ENCODE data around the gene CNTLN.
"Not testable (repeated sequence)": the region's sequence is repeated elsewhere in the genome, so short reads cannot be mapped to it uniquely, and the experiment has no call there.

CNTLN gene

GRCh38 chr9:17134396-17135294 lies at the start of gene CNTLN:
Gene CNTLN, plus strand, starts transcription at chr9:17135040. Its CDS starts 26 bp downstream, at chr9:17135066.
- peak; percentile 88 for DNase-seq (ENCODE audit: insufficient read length, low spot score)
- FAIRE-seq: peak; percentile 77

GRCh38 chr9:17088566-17088965 lies 46.3 kb upstream of the CNTLN start:
- FAIRE-seq (no peak), DNase-seq (ENCODE audit: insufficient read length, low spot score) (no peak)

GRCh38 chr9:17090041-17090440 lies 44.8 kb upstream of the CNTLN start:
- DNase-seq (ENCODE audit: insufficient read length, low spot score) (no peak), FAIRE-seq (no peak)

- FAIRE-seq (no peak), DNase-seq (ENCODE audit: insufficient read length, low spot score) (peak; percentile 19)
Observed at GRCh38 chr9:17116400-17116837, 18.4 kb upstream of the CNTLN start.

GRCh38 chr9:17117372-17117771 lies 17.5 kb upstream of the CNTLN start:
- DNase-seq (ENCODE audit: insufficient read length, low spot score) (no peak), FAIRE-seq (no peak)

GRCh38 chr9:17120203-17120602 lies 14.6 kb upstream of the CNTLN start:
- no peak for FAIRE-seq
- DNase-seq (ENCODE audit: insufficient read length, low spot score): no peak

GRCh38 chr9:17121264-17121663 lies 13.6 kb upstream of the CNTLN start:
- FAIRE-seq: no peak
- no peak for DNase-seq (ENCODE audit: insufficient read length, low spot score)

GRCh38 chr9:17130291-17130690 lies 4.5 kb upstream of the CNTLN start:
- FAIRE-seq (no peak), DNase-seq (ENCODE audit: insufficient read length, low spot score) (no peak)

GRCh38 chr9:17130725-17131124 lies 4.1 kb upstream of the CNTLN start:
- no peak for DNase-seq (ENCODE audit: insufficient read length, low spot score)
- FAIRE-seq: no peak

GRCh38 chr9:17131494-17131893 lies 3.3 kb upstream of the CNTLN start:
- FAIRE-seq (no peak), DNase-seq (ENCODE audit: insufficient read length, low spot score) (no peak)

GRCh38 chr9:17135295-17136160 lies 688 bp downstream of the CNTLN start:
- peak; percentile 13 for DNase-seq (ENCODE audit: insufficient read length, low spot score)
- FAIRE-seq: no peak

GRCh38 chr9:17137566-17137965 lies 2.7 kb downstream of the CNTLN start:
- FAIRE-seq: no peak

GRCh38 chr9:17138503-17138902 lies 3.7 kb downstream of the CNTLN start:
- FAIRE-seq: no peak
- DNase-seq (ENCODE audit: insufficient read length, low spot score): no peak

More at GRCh38 chr9:17137566-17137965, 2.7 kb downstream of the CNTLN start:
- DNase-seq (ENCODE audit: insufficient read length, low spot score): no peak

- no peak for FAIRE-seq
- DNase-seq (ENCODE audit: insufficient read length, low spot score): no peak
Observed at GRCh38 chr9:17140418-17140817, 5.6 kb downstream of the CNTLN start.

GRCh38 chr9:17148324-17148723 lies 13.5 kb downstream of the CNTLN start:
- no peak for DNase-seq (ENCODE audit: insufficient read length, low spot score)
- no peak for FAIRE-seq

- FAIRE-seq (no peak), DNase-seq (ENCODE audit: insufficient read length, low spot score) (no peak)
Observed at GRCh38 chr9:17159469-17159868, 24.6 kb downstream of the CNTLN start.

- DNase-seq (ENCODE audit: insufficient read length, low spot score) (no peak), FAIRE-seq (no peak)
Observed at GRCh38 chr9:17160327-17160726, 25.5 kb downstream of the CNTLN start.

- FAIRE-seq (no peak), DNase-seq (ENCODE audit: insufficient read length, low spot score) (no peak)
Observed at GRCh38 chr9:17165764-17166163, 30.9 kb downstream of the CNTLN start.

- FAIRE-seq (no peak), DNase-seq (ENCODE audit: insufficient read length, low spot score) (no peak)
Observed at GRCh38 chr9:17166346-17166745, 31.5 kb downstream of the CNTLN start.

- DNase-seq (ENCODE audit: insufficient read length, low spot score): no peak
- FAIRE-seq: no peak
Observed at GRCh38 chr9:17171309-17172094, 36.7 kb downstream of the CNTLN start.

- DNase-seq (ENCODE audit: insufficient read length, low spot score); FAIRE-seq: not testable (repeated sequence)
Observed at GRCh38 chr9:17177496-17177895, 42.7 kb downstream of the CNTLN start.

All from HTR-8/SVneo (cell line).